ENCODE measurements around the gene LIMS2. TPM values are rescaled to one million over a fixed set of nuclear protein-coding genes. Genes with fewer than 3 reads are reported as not detected.
A peak's percentile ranks its signal among the peaks of the same experiment; 100 is the strongest.

Gene LIMS2
- total and polyA plus RNA-seq, 4 donors, result 6.0 to 177 (median 73.3) TPM

GRCh38 chr2:127669056-127669455, 6.3 kb downstream of the LIMS2 start:
- H3K4me1 ChIP-seq (ENCODE audit: control insufficient read depth, insufficient read depth, low read length), result peaks cover 12% of the 10 kb centered on the region
- no peaks in the 10 kb centered on the region for H3K36me3 ChIP-seq (ENCODE audit: control insufficient read depth, insufficient read depth, low read length)
- 98% methylated on average over 5 of the region's 7 CpGs for WGBS (ENCODE audit: insufficient coverage)
- H3K4me3 ChIP-seq (ENCODE audit: low read depth, low read length), result no peak overlapping the region
- peaks cover 17% of the 10 kb centered on the region for H3K27me3 ChIP-seq (ENCODE audit: control insufficient read depth, insufficient read depth, low read length)
- H3K27ac ChIP-seq (ENCODE audit: low read depth, low read length), result no peak overlapping the region
- no peaks in the 10 kb centered on the region for H3K9me3 ChIP-seq (ENCODE audit: control insufficient read depth, insufficient read depth, low read length)
- no peak for DNase-seq (ENCODE audit: low read depth in 4 of 6, low spot score in 6 of 6)

- WGBS (ENCODE audit: insufficient coverage), result 100% methylated on average over 5 of the region's 8 CpGs
- DNase-seq (ENCODE audit: low read depth in 4 of 6, low spot score in 6 of 6), result no peak
- Histone ChIP-seq H3K4me3 (ENCODE audit: low read depth, low read length) (no peak overlapping the region), H3K27me3 (ENCODE audit: control insufficient read depth, insufficient read depth, low read length) (peaks cover 29% of the 10 kb centered on the region), H3K4me1 (ENCODE audit: control insufficient read depth, insufficient read depth, low read length) (peaks cover 24% of the 10 kb centered on the region), H3K36me3 (ENCODE audit: control insufficient read depth, insufficient read depth, low read length) (no peaks in the 10 kb centered on the region), H3K27ac (ENCODE audit: low read depth, low read length) (no peak overlapping the region), H3K9me3 (ENCODE audit: control insufficient read depth, insufficient read depth, low read length) (no peaks in the 10 kb centered on the region)
These were observed 9.9 kb downstream of the LIMS2 start for GRCh38 chr2:127665267-127665893.

GRCh38 chr2:127664895-127665225, 10.5 kb downstream of the LIMS2 start:
- Histone ChIP-seq H3K27me3 (ENCODE audit: control insufficient read depth, insufficient read depth, low read length) (peaks cover 29% of the 10 kb centered on the region), H3K27ac (ENCODE audit: low read depth, low read length) (no peak overlapping the region), H3K4me3 (ENCODE audit: low read depth, low read length) (no peak overlapping the region), H3K36me3 (ENCODE audit: control insufficient read depth, insufficient read depth, low read length) (no peaks in the 10 kb centered on the region), H3K9me3 (ENCODE audit: control insufficient read depth, insufficient read depth, low read length) (no peaks in the 10 kb centered on the region), H3K4me1 (ENCODE audit: control insufficient read depth, insufficient read depth, low read length) (peaks cover 24% of the 10 kb centered on the region)
- no peak for DNase-seq (ENCODE audit: low read depth in 4 of 6, low spot score in 6 of 6)
- WGBS (ENCODE audit: insufficient coverage), result 94% methylated on average over 6 of the region's 6 CpGs

DNA sequence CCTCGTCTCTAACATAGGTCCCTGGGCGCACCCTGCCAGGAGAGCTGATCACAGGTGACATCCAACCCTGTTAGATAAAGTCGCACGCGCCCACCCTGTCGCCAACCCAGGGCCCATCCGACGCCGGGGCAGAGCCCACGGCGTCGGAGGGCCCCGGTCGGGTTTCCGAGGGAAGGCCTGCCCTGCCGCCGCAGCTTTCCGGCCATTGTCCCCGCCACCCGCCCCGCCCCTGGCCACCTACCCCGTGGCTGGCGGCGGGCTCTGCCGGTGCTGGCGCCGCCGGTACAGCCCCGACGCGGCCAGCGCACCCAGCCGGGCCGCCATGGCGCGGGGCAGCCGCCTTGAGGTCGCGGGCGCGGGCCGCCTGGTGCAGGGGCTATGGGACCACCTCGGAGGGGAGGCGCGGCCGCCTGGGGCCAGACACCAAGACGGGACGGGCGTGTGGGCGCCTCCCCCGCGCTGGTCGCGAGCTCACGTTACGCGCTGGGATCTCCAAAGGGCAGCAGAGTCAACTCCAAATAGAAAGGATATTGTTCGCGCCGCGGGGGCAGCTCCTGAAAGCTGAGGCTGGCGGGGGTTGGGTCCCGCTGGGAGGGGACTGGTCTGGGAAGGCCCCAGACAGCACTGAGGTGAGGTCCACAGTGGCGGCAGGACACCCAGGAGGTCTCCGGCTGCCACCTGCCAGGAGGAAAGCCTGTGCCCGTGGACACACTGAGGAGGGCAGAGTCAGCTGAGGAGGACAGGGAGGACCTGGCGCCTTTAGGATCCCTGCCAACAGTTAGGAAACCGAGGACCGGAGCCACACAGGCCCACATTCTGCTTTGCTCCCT, 11.1 kb downstream of the LIMS2 start:
- no peak overlapping the region for H3K27ac ChIP-seq (ENCODE audit: low read depth, low read length)
- no peaks in the 10 kb centered on the region for H3K36me3 ChIP-seq (ENCODE audit: control insufficient read depth, insufficient read depth, low read length)
- H3K9me3 ChIP-seq (ENCODE audit: control insufficient read depth, insufficient read depth, low read length), result no peaks in the 10 kb centered on the region
- peak overlapping the region; percentile 6 for H3K4me3 ChIP-seq (ENCODE audit: low read depth, low read length)
- DNase-seq (ENCODE audit: low read depth in 4 of 6, low spot score in 6 of 6), result no peak
- H3K4me1 ChIP-seq (ENCODE audit: control insufficient read depth, insufficient read depth, low read length), result peaks cover 25% of the 10 kb centered on the region
- peaks cover 29% of the 10 kb centered on the region for H3K27me3 ChIP-seq (ENCODE audit: control insufficient read depth, insufficient read depth, low read length)
- 14% methylated on average over 69 of the region's 69 CpGs for WGBS (ENCODE audit: insufficient coverage)

- no peak overlapping the region for H3K4me3 ChIP-seq (ENCODE audit: low read depth, low read length)
- WGBS (ENCODE audit: insufficient coverage), result 78% methylated on average over 6 of the region's 6 CpGs
- peaks cover 29% of the 10 kb centered on the region for H3K4me1 ChIP-seq (ENCODE audit: control insufficient read depth, insufficient read depth, low read length)
- H3K36me3 ChIP-seq (ENCODE audit: control insufficient read depth, insufficient read depth, low read length), result no peaks in the 10 kb centered on the region
- no peak overlapping the region for H3K27ac ChIP-seq (ENCODE audit: low read depth, low read length)
- H3K27me3 ChIP-seq (ENCODE audit: control insufficient read depth, insufficient read depth, low read length), result peaks cover 29% of the 10 kb centered on the region
- no peaks in the 10 kb centered on the region for H3K9me3 ChIP-seq (ENCODE audit: control insufficient read depth, insufficient read depth, low read length)
- no peak for DNase-seq (ENCODE audit: low read depth in 4 of 6, low spot score in 6 of 6)
These were observed 11.7 kb downstream of the LIMS2 start for GRCh38 chr2:127663566-127664064.

DNA sequence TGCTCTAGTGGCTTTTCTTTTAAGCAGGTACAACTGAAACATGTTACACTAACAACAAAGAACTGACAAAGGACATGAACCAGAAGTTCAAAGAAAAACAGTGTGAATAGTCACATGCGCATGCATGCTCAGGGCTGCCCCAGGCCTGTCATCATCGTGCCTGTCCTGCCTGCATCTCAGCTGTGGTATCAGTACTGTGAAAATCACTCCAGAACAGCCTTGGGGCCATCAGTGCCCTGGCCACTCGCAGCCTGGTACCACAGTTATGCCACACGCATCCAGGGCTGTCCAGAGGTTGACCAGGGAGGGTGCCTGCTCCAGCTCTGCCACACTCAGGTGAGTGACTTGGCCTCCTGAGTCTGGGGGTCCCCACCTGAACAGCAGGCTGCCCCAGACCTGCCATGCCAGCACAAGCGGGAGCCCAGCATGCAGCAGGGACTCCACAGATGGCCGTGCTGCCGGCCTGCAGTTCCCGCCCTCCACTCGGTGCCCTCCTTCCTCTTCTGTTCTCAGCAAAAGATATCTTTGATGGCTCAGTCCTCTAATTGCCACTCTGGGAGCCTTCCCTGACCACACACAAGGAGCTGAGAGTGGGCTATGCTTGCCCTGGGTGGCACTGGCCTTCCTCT, 12.3 kb downstream of the LIMS2 start:
- 69% methylated on average over 9 of the region's 9 CpGs for WGBS (ENCODE audit: insufficient coverage)
- H3K4me1 ChIP-seq (ENCODE audit: control insufficient read depth, insufficient read depth, low read length), result peaks cover 29% of the 10 kb centered on the region

GRCh38 chr2:127661949-127662510, 13.3 kb downstream of the LIMS2 start:
- Histone ChIP-seq H3K4me1 (ENCODE audit: control insufficient read depth, insufficient read depth, low read length) (peaks cover 29% of the 10 kb centered on the region), H3K27ac (ENCODE audit: low read depth, low read length) (peak overlapping the region; percentile 71), H3K4me3 (ENCODE audit: low read depth, low read length) (no peak overlapping the region), H3K36me3 (ENCODE audit: control insufficient read depth, insufficient read depth, low read length) (peaks cover 4% of the 10 kb centered on the region), H3K9me3 (ENCODE audit: control insufficient read depth, insufficient read depth, low read length) (no peaks in the 10 kb centered on the region), H3K27me3 (ENCODE audit: control insufficient read depth, insufficient read depth, low read length) (peaks cover 28% of the 10 kb centered on the region)
- no peak for DNase-seq (ENCODE audit: low read depth in 4 of 6, low spot score in 6 of 6)
- WGBS (ENCODE audit: insufficient coverage), result 73% methylated on average over 9 of the region's 9 CpGs

More for the DNA sequence above, 12.3 kb downstream of the LIMS2 start:
- H3K4me3 ChIP-seq (ENCODE audit: low read depth, low read length), result no peak overlapping the region
- DNase-seq (ENCODE audit: low read depth in 4 of 6, low spot score in 6 of 6), result no peak
- no peaks in the 10 kb centered on the region for H3K9me3 ChIP-seq (ENCODE audit: control insufficient read depth, insufficient read depth, low read length)
- no peaks in the 10 kb centered on the region for H3K36me3 ChIP-seq (ENCODE audit: control insufficient read depth, insufficient read depth, low read length)
- H3K27me3 ChIP-seq (ENCODE audit: control insufficient read depth, insufficient read depth, low read length), result peaks cover 29% of the 10 kb centered on the region
- H3K27ac ChIP-seq (ENCODE audit: low read depth, low read length), result no peak overlapping the region

DNA sequence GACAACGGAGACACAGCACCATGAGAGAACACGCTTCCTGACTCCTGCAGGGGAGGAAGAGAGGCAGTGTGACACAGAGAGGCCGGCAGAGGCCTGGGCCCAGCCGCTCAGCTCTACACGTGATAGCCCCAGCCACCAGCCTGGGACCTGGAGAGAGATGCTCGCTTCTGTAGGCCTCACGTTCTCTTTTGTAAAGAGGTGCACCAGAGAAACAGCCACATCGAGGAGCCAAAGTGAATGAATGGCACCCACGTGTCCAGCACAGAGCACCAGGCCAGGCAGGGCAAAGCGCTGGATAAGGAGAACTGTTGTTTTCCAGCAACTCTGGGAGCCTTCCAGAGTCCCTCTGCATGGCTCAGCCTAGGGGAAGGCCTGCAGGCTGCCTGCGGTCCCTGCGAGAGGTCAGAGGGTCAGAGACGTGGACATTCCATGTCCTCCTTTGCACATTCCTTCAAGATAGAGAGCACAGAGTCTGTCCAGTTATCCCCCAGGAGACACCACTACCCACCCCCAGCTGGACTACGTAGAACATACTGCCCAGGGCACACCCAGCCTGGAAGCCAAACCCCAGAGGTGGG, 14.2 kb downstream of the LIMS2 start:
- Histone ChIP-seq H3K4me1 (ENCODE audit: control insufficient read depth, insufficient read depth, low read length) (peaks cover 29% of the 10 kb centered on the region), H3K36me3 (ENCODE audit: control insufficient read depth, insufficient read depth, low read length) (peaks cover 9% of the 10 kb centered on the region), H3K9me3 (ENCODE audit: control insufficient read depth, insufficient read depth, low read length) (no peaks in the 10 kb centered on the region), H3K4me3 (ENCODE audit: low read depth, low read length) (no peak overlapping the region), H3K27ac (ENCODE audit: low read depth, low read length) (peak overlapping the region; percentile 71), H3K27me3 (ENCODE audit: control insufficient read depth, insufficient read depth, low read length) (peaks cover 27% of the 10 kb centered on the region)
- 89% methylated on average over 14 of the region's 14 CpGs for WGBS (ENCODE audit: insufficient coverage)
- no peak for DNase-seq (ENCODE audit: low read depth in 4 of 6, low spot score in 6 of 6)

DNA sequence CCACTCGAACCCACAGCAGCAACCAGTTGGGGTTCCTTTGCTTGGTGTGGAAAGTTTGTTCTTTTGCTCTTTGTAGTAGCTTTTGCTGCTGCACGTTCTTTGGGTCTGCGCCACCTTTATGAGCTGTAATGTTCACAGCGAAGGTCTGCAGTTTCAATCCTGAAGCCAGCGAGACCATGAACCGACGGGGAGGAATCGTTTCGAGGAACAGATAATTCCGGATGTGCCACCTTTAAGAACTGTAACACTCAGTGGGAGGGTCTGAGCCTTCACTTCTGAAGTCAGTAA, 15.1 kb downstream of the LIMS2 start:
- no peak overlapping the region for H3K4me3 ChIP-seq (ENCODE audit: low read depth, low read length)
- peaks cover 10% of the 10 kb centered on the region for H3K36me3 ChIP-seq (ENCODE audit: control insufficient read depth, insufficient read depth, low read length)
- DNase-seq (ENCODE audit: low read depth in 4 of 6, low spot score in 6 of 6), result no peak
- no peak overlapping the region for H3K27ac ChIP-seq (ENCODE audit: low read depth, low read length)
- H3K9me3 ChIP-seq (ENCODE audit: control insufficient read depth, insufficient read depth, low read length), result no peaks in the 10 kb centered on the region
- 91% methylated on average over 9 of the region's 10 CpGs for WGBS (ENCODE audit: insufficient coverage)
- peaks cover 22% of the 10 kb centered on the region for H3K27me3 ChIP-seq (ENCODE audit: control insufficient read depth, insufficient read depth, low read length)
- peaks cover 36% of the 10 kb centered on the region for H3K4me1 ChIP-seq (ENCODE audit: control insufficient read depth, insufficient read depth, low read length)
